Measurements from ENCODE around the gene SNX21. TPM values are rescaled to one million over a fixed set of nuclear protein-coding genes. Genes with fewer than 3 reads are reported as not detected.
A peak's percentile ranks its signal among the peaks of the same experiment; 100 is the strongest.

SNX21 gene
- total RNA-seq, 1 experiment from 2014 or later, result 25.7 TPM

DNA sequence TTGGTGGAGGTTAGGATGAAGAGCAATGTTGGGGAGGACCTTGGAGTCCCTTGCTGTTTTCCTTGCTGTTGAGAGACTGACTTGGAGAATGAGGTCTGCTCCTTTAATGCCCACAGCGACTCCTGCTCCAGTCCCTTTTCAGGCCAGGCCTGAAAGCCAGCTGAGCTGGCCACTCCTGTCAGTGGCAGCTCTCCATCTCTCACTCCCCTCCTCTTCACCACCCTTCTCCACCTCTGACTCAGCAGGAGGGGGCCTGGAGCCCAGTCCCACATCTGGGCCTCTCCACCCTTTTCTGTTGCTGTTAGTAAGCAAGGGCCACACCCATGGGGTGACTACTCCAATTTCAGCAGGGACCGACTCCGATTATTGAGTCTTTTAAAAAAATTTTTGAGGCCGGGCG is 2.2 kb downstream of the SNX21 start:
- Histone ChIP-seq H3K4me3 (ENCODE audit: low read depth in 2 of 2, low read length in 2 of 2) (peak overlapping the region in 1 of 2 experiments; percentile 65; a peak in 2 of 4 replicates), H3K4me1 (ENCODE audit: control insufficient read depth, insufficient read depth, low read length) (peaks cover 17% of the 10 kb centered on the region), H3K9me3 (ENCODE audit: control insufficient read depth, insufficient read depth, low read depth, low read length) (no peaks in the 10 kb centered on the region), H3K36me3 (ENCODE audit: control insufficient read depth, insufficient read depth, low read length) (no peaks in the 10 kb centered on the region; the same call in 1 of the 2 replicates), H3K27me3 (ENCODE audit: control insufficient read depth, insufficient read depth, low read length) (no peaks in the 10 kb centered on the region), H3K27ac (ENCODE audit: low read length) (no peak overlapping the region)
- intact Hi-C loops (cut with micrococcal nuclease; ENCODE audit: unreplicated experiment), result no loop called here
- in situ Hi-C loops (cut with HindIII; ENCODE audit: low pct_unique_long_range_greater_than_20kb, low sequenced_read_pairs), result no loop called here
- no peak for TF ChIP-seq SIN3A (IDR thresholded peaks at IDR 0.05; ENCODE audit: borderline replicate concordance, insufficient read depth, low read depth, low read length)
- no peak for TF ChIP-seq TCF7L2 (IDR thresholded peaks at IDR 0.05; ENCODE audit: low read depth, low read length)
- TF ChIP-seq REST (IDR thresholded peaks at IDR 0.05; ENCODE audit: insufficient read depth in 1 of 2, low read depth in 2 of 2, low read length in 1 of 2), result no peak
- no peak for TF ChIP-seq CTCF (IDR thresholded peaks at IDR 0.05)
- no peak for TF ChIP-seq POLR2AphosphoS5 (IDR thresholded peaks at IDR 0.05; ENCODE audit: low read depth, low read length)
- BruUV-seq (replicated peaks), result no TSS peak
- no peak for ATAC-seq
- no peak for DNase-seq (ENCODE audit: low read depth, low spot score)
- ChIA-PET POLR2A (no interaction called here), CTCF (no interaction called here)

- CTCF ChIA-PET, result interaction anchor here (0.7 kb wide), 1 partner anchor 13 kb away, joined by 7 read pairs; no protein-coding TSS in a partner anchor
- no peak overlapping the region for H3K27ac ChIP-seq (ENCODE audit: low read length)
- DNase-seq (ENCODE audit: low read depth, low spot score) (no peak), ATAC-seq (no peak)
- H3K9me3 ChIP-seq (ENCODE audit: control insufficient read depth, insufficient read depth, low read depth, low read length), result no peaks in the 10 kb centered on the region
- H3K4me1 ChIP-seq (ENCODE audit: control insufficient read depth, insufficient read depth, low read length), result peaks cover 20% of the 10 kb centered on the region
- no peak for TF ChIP-seq TCF7L2 (IDR thresholded peaks at IDR 0.05; ENCODE audit: low read depth, low read length)
- no peak for TF ChIP-seq REST (IDR thresholded peaks at IDR 0.05; ENCODE audit: insufficient read depth in 1 of 2, low read depth in 2 of 2, low read length in 1 of 2)
- TF ChIP-seq CTCF (IDR thresholded peaks at IDR 0.05), result no peak
- no peak for TF ChIP-seq SIN3A (IDR thresholded peaks at IDR 0.05; ENCODE audit: borderline replicate concordance, insufficient read depth, low read depth, low read length)
- TF ChIP-seq POLR2AphosphoS5 (IDR thresholded peaks at IDR 0.05; ENCODE audit: low read depth, low read length), result no peak
- no TSS peak for BruUV-seq (replicated peaks)
- intact Hi-C loops (cut with micrococcal nuclease; ENCODE audit: unreplicated experiment) (no loop called here), in situ Hi-C loops (cut with HindIII; ENCODE audit: low pct_unique_long_range_greater_than_20kb, low sequenced_read_pairs) (no loop called here)
- H3K4me3 ChIP-seq (ENCODE audit: low read depth in 2 of 2, low read length in 2 of 2), result peak overlapping the region in 1 of 2 experiments; percentile 6; a peak in 2 of 4 replicates
- H3K27me3 ChIP-seq (ENCODE audit: control insufficient read depth, insufficient read depth, low read length), result no peaks in the 10 kb centered on the region
- POLR2A ChIA-PET, result no interaction called here
- H3K36me3 ChIP-seq (ENCODE audit: control insufficient read depth, insufficient read depth, low read length), result no peaks in the 10 kb centered on the region; the same call in 1 of the 2 replicates
Measured at GRCh38 chr20:45836841-45837240, 3.2 kb downstream of the SNX21 start.

Data from Panc1 (cell line).